GM18508 (cell line): ENCODE results near the gene EYS.
"Not testable (repeated sequence)": the region's sequence is repeated elsewhere in the genome, so short reads cannot be mapped to it uniquely, and the experiment has no call there.

Experiments
- ATAC-seq: cut with Tn5 transposase; IDR thresholded peaks from one replicate; pipeline ENCODE4 v1.9.1; 2021; ENCODE audit warnings: moderate number of reproducible peaks; ENCODE audit not compliant: insufficient read depth, unreplicated experiment

The EYS gene

DNA sequence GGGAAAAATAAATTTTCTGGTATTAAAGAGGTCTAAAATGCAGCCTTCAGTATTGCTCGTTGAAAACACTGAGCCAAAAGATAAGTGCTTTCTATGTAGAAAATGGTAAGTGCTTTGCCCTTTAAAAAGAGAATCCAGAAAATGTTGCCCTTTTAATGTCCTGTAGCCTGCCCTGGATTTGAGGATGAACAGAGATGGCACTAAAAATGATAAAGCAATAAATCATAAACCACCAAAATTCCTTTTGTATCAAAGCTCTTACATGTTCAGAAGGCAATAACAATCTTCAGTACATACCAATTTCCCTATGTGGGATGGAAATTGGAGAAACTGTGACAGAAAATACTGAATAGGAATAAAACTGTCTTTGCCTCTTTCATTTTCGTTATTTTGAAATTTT, 1665.7 kb downstream of the EYS start:
- ATAC-seq = no peak

GRCh38 chr6:64040113-64040512, 1666.9 kb downstream of the EYS start:
- ATAC-seq = no peak

GRCh38 chr6:64037427-64037826, 1669.6 kb downstream of the EYS start:
- no peak for ATAC-seq

- ATAC-seq = no peak
Observed at GRCh38 chr6:64034910-64035655, 1671.9 kb downstream of the EYS start.

DNA sequence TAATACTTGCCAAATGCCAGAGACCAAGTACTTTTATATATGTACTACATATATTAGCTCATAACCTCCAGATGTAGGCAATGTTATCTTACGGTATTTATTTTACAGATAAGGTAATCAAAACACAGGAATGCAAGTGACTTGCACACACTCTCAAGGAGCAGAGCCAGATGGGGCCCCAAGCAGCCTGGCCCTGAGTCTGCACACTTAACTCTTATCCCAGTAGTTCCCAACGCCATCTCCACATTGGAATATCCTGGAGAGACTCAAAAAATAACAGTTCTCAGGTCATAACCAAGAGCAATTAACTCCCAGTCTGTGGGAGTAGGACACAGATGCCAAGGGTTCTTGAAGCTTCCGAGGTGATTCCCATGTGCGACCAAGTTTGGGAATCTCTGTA, 1672.7 kb downstream of the EYS start:
- ATAC-seq = no peak

DNA sequence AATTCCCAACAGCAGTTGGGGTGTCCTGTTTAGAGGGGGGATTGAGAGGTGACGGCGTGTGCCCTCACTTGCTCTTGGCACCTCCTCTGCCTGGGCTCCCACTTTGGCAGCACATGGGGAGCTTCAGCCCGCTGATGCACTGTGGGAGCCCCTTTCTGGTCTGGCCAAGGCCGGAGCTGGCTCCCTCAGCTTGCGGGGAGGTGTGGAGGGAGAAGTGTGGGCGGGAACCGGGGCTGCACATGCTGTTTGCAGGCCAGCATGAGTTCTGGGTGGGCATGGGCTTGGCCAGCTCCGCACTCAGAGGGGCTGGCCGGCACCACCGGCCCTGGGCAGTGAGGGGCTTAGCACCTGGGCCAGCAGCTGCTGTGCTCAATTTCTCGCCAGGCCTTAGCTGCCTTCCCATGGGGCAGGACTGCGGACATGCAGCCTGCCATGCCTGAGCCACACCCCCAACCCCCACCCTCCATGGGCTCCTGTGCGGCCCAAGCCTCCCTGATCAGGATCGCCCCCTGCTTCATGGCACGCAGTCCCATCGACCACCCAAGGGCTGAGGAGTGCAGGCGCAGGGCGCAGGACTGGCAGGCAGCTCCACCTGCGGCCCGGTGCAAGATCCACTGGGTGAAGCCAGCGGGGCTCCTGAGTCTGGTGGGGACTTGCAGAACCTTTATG, 1675.9 kb downstream of the EYS start:
- ATAC-seq = not testable (repeated sequence)

GRCh38 chr6:64023693-64024092, 1683.3 kb downstream of the EYS start:
- no peak for ATAC-seq

DNA sequence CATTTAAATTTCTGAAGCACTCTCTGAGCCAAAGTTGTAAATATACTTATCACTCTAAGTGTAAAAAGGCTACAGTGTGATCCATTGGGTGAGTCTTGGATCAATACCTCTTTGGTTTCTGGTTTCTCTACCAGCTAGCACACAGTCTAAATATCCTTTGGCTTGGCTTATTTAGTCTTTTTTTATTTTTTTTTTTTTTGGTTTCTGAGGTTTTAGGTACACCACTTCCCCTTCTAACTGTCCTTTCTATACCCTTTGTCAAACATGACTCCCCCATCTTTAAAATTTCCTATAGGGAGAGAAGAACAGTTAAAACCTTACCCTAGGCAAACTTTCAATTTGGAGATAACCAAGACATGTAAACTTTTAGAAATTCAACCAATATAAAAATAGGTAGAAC, 1692.4 kb downstream of the EYS start:
- no peak for ATAC-seq

DNA sequence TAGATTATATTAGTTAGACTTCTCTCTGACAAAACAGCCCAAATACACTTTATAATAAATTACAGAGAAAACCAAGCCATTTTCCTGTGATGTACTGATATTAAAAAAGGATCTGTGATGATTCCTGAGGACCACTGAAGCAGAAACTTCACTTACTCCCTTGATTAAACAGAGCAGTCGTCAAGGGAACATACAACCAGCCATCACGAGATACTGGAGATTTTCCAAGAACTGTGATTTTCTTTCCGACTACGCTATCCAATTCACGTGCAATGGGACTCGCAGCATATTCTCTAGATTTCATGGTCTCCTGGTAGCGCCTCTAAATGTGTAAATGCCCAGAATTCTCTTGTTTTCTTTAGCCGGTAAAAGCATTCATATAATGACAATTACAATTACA, 1694.0 kb downstream of the EYS start:
- no peak for ATAC-seq

- ATAC-seq = no peak
Observed at GRCh38 chr6:64012351-64013001, 1694.5 kb downstream of the EYS start.

- no peak for ATAC-seq
Observed at GRCh38 chr6:64010666-64011065, 1696.4 kb downstream of the EYS start.

DNA sequence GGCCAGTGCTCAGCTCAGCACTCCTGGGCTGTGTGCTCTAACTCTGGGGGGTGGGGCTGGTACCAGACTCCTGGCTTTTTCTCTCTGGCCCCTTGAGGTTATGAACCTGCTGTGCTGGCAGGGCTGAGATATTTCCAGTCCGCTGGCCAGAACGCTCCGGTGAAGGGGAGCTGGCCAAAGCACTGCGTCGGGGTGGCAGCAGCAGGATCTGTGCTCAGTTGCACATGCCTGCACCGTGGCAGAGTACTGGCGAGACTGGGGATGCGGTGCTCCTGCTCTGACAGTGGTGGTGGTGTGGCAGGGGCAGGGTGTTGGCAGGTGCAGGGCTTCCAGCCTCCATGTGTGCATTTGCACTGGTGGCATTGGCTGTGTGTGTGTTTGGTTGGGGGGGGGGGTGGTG, 1697.0 kb downstream of the EYS start:
- ATAC-seq = no peak

- ATAC-seq = no peak
Observed at GRCh38 chr6:64006246-64006645, 1700.8 kb downstream of the EYS start.

GRCh38 chr6:64000818-64001491, 1706.1 kb downstream of the EYS start:
- ATAC-seq = no peak

DNA sequence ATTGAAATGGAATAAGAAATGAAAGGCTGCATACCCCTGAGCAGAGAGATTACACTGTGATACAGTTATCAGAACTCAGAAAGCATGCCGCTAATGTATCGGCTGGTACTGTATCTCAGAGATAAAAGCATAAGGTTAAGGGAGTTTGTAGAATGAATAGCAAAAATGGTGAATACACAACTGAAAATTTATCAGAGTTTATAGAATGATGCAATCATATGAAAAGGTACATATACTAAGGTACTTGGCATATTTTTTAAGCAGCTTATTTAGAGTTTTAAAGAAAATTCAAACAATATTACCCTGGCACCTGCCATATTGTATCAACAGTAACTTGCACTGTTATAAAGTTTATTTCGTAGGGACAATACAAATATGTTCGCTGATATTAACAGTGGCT, 1707.4 kb downstream of the EYS start:
- no peak for ATAC-seq

DNA sequence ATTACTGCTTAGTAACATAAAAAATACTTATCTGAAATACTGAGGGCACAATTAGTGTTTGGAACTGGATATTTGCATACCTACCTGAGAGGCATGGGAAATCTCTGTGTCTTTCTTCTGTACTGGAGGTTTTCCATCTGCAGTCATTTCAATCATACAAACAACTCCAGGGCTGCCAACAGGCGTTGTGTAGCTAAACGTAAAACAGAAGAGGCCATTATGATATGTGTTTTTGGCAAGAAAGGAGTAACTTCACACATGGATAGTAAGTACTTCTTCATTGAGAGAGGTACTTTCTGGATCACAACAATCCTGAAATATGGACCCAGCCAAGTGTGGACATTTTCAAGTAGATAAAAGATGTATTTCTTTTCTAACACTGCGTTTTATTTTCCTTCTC, 1708.0 kb downstream of the EYS start:
- ATAC-seq = no peak

DNA sequence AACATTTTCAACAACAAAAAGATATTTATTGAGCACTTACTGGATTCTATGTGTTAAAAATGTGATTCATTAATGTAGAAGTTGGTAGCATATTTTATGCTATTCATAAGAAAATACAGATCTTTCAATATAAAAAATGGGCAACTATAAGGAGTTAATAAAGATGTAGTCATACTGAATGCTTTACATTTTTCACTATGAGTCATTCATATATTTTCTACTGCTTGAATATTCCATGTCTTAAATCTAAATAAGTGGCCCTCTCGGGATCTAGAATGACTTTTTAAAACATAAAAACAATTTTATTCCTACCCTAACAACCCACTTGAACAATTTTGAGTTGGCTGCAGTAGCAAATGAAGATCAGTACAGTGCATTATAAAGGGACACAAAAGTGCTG, 1709.3 kb downstream of the EYS start:
- no peak for ATAC-seq

GRCh38 chr6:63997221-63997620, 1709.8 kb downstream of the EYS start:
- ATAC-seq = no peak

DNA sequence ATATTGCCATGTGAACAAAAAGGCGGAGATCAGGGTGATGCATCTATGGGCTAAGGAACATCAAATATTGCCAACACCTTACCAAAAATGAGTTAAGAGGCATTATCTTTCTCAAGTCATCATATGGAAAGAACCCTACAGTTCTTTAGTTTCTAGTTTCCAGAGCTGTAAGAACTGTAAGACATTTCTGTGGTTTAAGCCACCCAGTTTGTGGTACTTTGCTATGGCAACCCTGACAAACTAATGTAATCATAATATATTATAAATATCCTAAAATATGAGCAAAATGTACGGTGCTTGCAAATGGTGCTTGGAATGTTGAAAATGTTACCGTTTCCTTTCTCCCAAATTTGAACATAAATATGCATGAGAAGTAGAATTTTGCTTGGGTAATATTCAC, 1721.8 kb downstream of the EYS start:
- ATAC-seq = no peak

GRCh38 chr6:63975699-63976098, 1731.3 kb downstream of the EYS start:
- ATAC-seq = no peak

- ATAC-seq = no peak
Observed at GRCh38 chr6:63968650-63969049, 1738.4 kb downstream of the EYS start.
